H1 (cell line): Measurements from ENCODE around the gene DOCK9. TPM values are rescaled to one million over a fixed set of nuclear protein-coding genes. Genes with fewer than 3 reads are reported as not detected.

Experiments
- CTCF ChIA-PET: fragments of 300-600 bp; sonication (Branson Sonifier 250); formaldehyde crosslinking; loops from one replicate; lab custom pipeline; 2021; ENCODE audit not compliant: partially characterized antibody; lab: Charles Lee
- POLR2A ChIA-PET: fragments of 300-600 bp; sonication (Branson Sonifier 250); formaldehyde crosslinking; loops from one replicate; lab custom pipeline; 2021; ENCODE audit warnings: inconsistent platforms; ENCODE audit not compliant: partially characterized antibody; lab: Charles Lee
- DNase-seq, 2 experiments: peaks; one replicate each; pipeline versions ENCODE4 v3.0.0 to v3.0.0-alpha.2; 2010 to 2022; ENCODE audit warnings: low spot score in 2 of 2, low read depth in 1 of 2, mixed read lengths in 1 of 2
- FAIRE-seq: peaks from 2 replicates; lab custom pipeline; 2011; peaks lifted over from hg19 to GRCh38; lab: Jason Lieb, UNC
- H2AFZ ChIP-seq: 2 replicates; pipeline ENCODE4 v1.8.1; 2012; ENCODE audit warnings: low read length, inconsistent platforms
- H2AK5ac ChIP-seq: 2 replicates; pipeline ENCODE4 v1.6.1; 2013; ENCODE audit warnings: low read depth, low read length
- H2BK120ac ChIP-seq: replicated peaks from 2 replicates; pipeline ENCODE3; 2013; ENCODE audit warnings: low read depth, low read length, inconsistent platforms
- H2BK12ac ChIP-seq: 2 replicates; pipeline ENCODE4 v1.6.1; 2013; ENCODE audit warnings: low read depth, low read length
- H2BK15ac ChIP-seq: 2 replicates; pipeline ENCODE4 v1.6.1; 2013; ENCODE audit warnings: low read length
- H2BK20ac ChIP-seq: 2 replicates; pipeline ENCODE4 v1.6.1; 2013; ENCODE audit warnings: low read length
- H2BK5ac ChIP-seq: 2 replicates; pipeline ENCODE4 v1.6.1; 2013; ENCODE audit warnings: low read depth, low read length
- H3K14ac ChIP-seq: 2 replicates; pipeline ENCODE4 v1.6.1; 2013; ENCODE audit warnings: inconsistent platforms; ENCODE audit not compliant: insufficient read length
- H3K18ac ChIP-seq: 2 replicates; pipeline ENCODE4 v1.6.1; 2013; ENCODE audit warnings: low read length; ENCODE audit errors: extremely low read depth
- H3K23ac ChIP-seq: 2 replicates; pipeline ENCODE4 v1.6.1; 2013; ENCODE audit warnings: inconsistent platforms; ENCODE audit not compliant: insufficient read length
- H3K23me2 ChIP-seq: 2 replicates; pipeline ENCODE4 v1.6.1; 2013; ENCODE audit warnings: low read depth, low read length
- H3K27ac ChIP-seq: 2 replicates; pipeline ENCODE4 v1.6.1; 2011; ENCODE audit warnings: low read depth, low read length, inconsistent platforms
- H3K27me3 ChIP-seq, 4 experiments: replicated peaks in 1 of 4; 1 replicate in 1 of 4; 2 replicates in 3 of 4; pipeline versions ENCODE4 v1.6.1 to v1.8.1; 2011 to 2013; ENCODE audit warnings: low read length in 3 of 4, mild to moderate bottlenecking in 3 of 4, inconsistent platforms in 2 of 4, mixed read lengths in 2 of 4, moderate library complexity in 1 of 4; ENCODE audit not compliant: control insufficient read depth in 3 of 4, insufficient read depth in 3 of 4; ENCODE audit errors: extremely low read depth in 1 of 4
- H3K36me3 ChIP-seq, 4 experiments: 2 replicates each; pipeline versions ENCODE4 v1.6.1 to v1.8.1; 2011 to 2013; ENCODE audit warnings: mild to moderate bottlenecking in 4 of 4, low read length in 3 of 4, moderate library complexity in 2 of 4, control low read depth in 1 of 4, inconsistent platforms in 1 of 4; ENCODE audit not compliant: insufficient read depth in 4 of 4, control insufficient read depth in 2 of 4
- H3K4ac ChIP-seq: replicated peaks from 2 replicates; pipeline ENCODE3; 2013; ENCODE audit warnings: low read length, low read depth, mixed read lengths, inconsistent platforms; ENCODE audit not compliant: insufficient read length
- H3K4me1 ChIP-seq, 4 experiments: replicated peaks in 1 of 4; 1 replicate in 1 of 4; 2 replicates in 3 of 4; pipeline versions ENCODE4 v1.6.1 to v1.8.1; 2011 to 2013; ENCODE audit warnings: low read length in 3 of 4, inconsistent platforms in 2 of 4, mixed read lengths in 1 of 4; ENCODE audit not compliant: insufficient read depth in 4 of 4, control insufficient read depth in 3 of 4
- H3K4me2 ChIP-seq, 2 experiments: 2 replicates each; pipeline versions ENCODE4 v1.6.1 to v1.8.1; 2011 to 2013; ENCODE audit warnings: low read depth in 2 of 2, low read length in 2 of 2, control low read depth in 1 of 2, inconsistent platforms in 1 of 2, mild to moderate bottlenecking in 1 of 2; ENCODE audit not compliant: insufficient read depth in 1 of 2
- H3K4me3 ChIP-seq, 4 experiments: fragments of 200-600, 300-600 bp in 1 of 4; sonication (generic), shearing (Covaris generic), sonication (Bioruptor Twin) in 1 of 4; 2 replicates each; pipeline versions ENCODE4 v1.5.1 to v1.8.1; 2011 to 2016; ENCODE audit warnings: low read length in 4 of 4, low read depth in 3 of 4, control low read depth in 2 of 4, inconsistent platforms in 2 of 4, mild to moderate bottlenecking in 2 of 4, mixed read lengths in 1 of 4, moderate library complexity in 1 of 4; ENCODE audit not compliant: insufficient read depth in 2 of 4; ENCODE audit errors: extremely low read depth in 1 of 4
- H3K56ac ChIP-seq: replicated peaks from 2 replicates; pipeline ENCODE3; 2013; ENCODE audit warnings: low read depth, mild to moderate bottlenecking, mixed read lengths, low read length, inconsistent platforms; ENCODE audit not compliant: insufficient read length
- H3K79me1 ChIP-seq: 2 replicates; pipeline ENCODE4 v1.6.1; 2013; ENCODE audit warnings: low read depth, low read length, control low read depth
- H3K79me2 ChIP-seq, 2 experiments: 2 replicates each; pipeline versions ENCODE4 v1.6.1 to v1.8.1; 2012 to 2013; ENCODE audit warnings: low read length in 2 of 2, mild to moderate bottlenecking in 2 of 2, inconsistent platforms in 1 of 2; ENCODE audit not compliant: insufficient read depth in 2 of 2, control insufficient read depth in 1 of 2
- H3K9ac ChIP-seq, 4 experiments: replicated peaks in 1 of 4; 1 replicate in 1 of 4; 2 replicates in 3 of 4; pipeline versions ENCODE4 v1.6.1 to v1.8.1; 2011 to 2013; ENCODE audit warnings: low read depth in 3 of 4, low read length in 3 of 4, control low read depth in 2 of 4, mild to moderate bottlenecking in 2 of 4, moderate library complexity in 2 of 4, inconsistent platforms in 1 of 4; ENCODE audit errors: extremely low read depth in 1 of 4
- H3K9me3 ChIP-seq, 2 experiments: 2 replicates each; pipeline versions ENCODE4 v1.6.1 to v1.8.1; 2012 to 2013; ENCODE audit warnings: mild to moderate bottlenecking in 2 of 2, moderate library complexity in 2 of 2, control low read depth in 1 of 2, inconsistent platforms in 1 of 2, low read depth in 1 of 2, low read length in 1 of 2, mixed read lengths in 1 of 2; ENCODE audit not compliant: insufficient read depth in 2 of 2
- H4K20me1 ChIP-seq, 2 experiments: replicated peaks in 1 of 2; 2 replicates each; pipeline versions ENCODE3 to v1.8.1; 2011 to 2013; ENCODE audit warnings: inconsistent platforms in 2 of 2, low read length in 2 of 2, mild to moderate bottlenecking in 1 of 2; ENCODE audit not compliant: insufficient read depth in 2 of 2, control insufficient read depth in 1 of 2
- H4K5ac ChIP-seq: 2 replicates; pipeline ENCODE4 v1.6.1; 2013; ENCODE audit warnings: low read length, low read depth, mixed read lengths, inconsistent platforms; ENCODE audit not compliant: insufficient read length
- H4K8ac ChIP-seq: 2 replicates; pipeline ENCODE4 v1.8.0; 2013; ENCODE audit warnings: mild to moderate bottlenecking, moderate library complexity, low read length, inconsistent platforms; ENCODE audit not compliant: insufficient read depth; ENCODE audit errors: extremely low read depth
- H4K91ac ChIP-seq: replicated peaks from 2 replicates; pipeline ENCODE3; 2013; ENCODE audit warnings: low read length, mixed read lengths, inconsistent platforms; ENCODE audit not compliant: insufficient read length
- POU5F1 ChIP-seq: IDR thresholded peaks from 2 replicates; pipeline ENCODE4 v1.6.1; 2011; ENCODE audit warnings: low read depth, mild to moderate bottlenecking, low read length, moderate library complexity
- RBBP5 ChIP-seq: IDR thresholded peaks from 2 replicates; pipeline ENCODE4 v1.7.1; 2012; ENCODE audit warnings: low read depth, mild to moderate bottlenecking, inconsistent platforms, low read length, moderate library complexity, borderline replicate concordance
- RFX5 ChIP-seq: IDR thresholded peaks from 2 replicates; pipeline ENCODE4 v1.6.1; 2011; ENCODE audit warnings: low read depth, low read length, improper control_type of control experiment, borderline replicate concordance
- SUZ12 ChIP-seq: fragments of 200-600 bp; sonication (generic); IDR thresholded peaks from 2 replicates; pipeline ENCODE4 v1.6.1; 2012; ENCODE audit warnings: mild to moderate bottlenecking, inconsistent platforms, low read length, moderate library complexity, mixed read lengths
- TBP ChIP-seq: IDR thresholded peaks from 2 replicates; pipeline ENCODE4 v1.6.1; 2011; ENCODE audit warnings: low read depth, low read length, improper control_type of control experiment
- TEAD4 ChIP-seq: IDR thresholded peaks from 2 replicates; pipeline ENCODE4 v1.6.1; 2012; ENCODE audit warnings: low read depth, low read length, inconsistent platforms, mixed read lengths
- WGBS, 2 experiments: shearing (Covaris generic) in 1 of 2; methylation state at CpG; one replicate each; pipeline versions ENCODE4 v1.1.6 to v1.1.7; 2013 to 2015; ENCODE audit warnings: low lambda C conversion rate in 2 of 2, mixed read lengths in 2 of 2, inconsistent platforms in 1 of 2, low coverage in 1 of 2, missing lambda C conversion rate in 1 of 2; ENCODE audit not compliant: insufficient replicate concordance in 2 of 2, insufficient coverage in 1 of 2, insufficient read length in 1 of 2; ENCODE audit errors: extremely low coverage in 1 of 2, missing lambda C conversion rate in 1 of 2; 5-methylcytosine and 5-hydroxymethylcytosine counted together
- polyA plus RNA-seq, 7 experiments: library from polyadenylated mRNA; depleted of rRNA in 3 of 7; stranded (reverse) in 5 of 7; unstranded in 2 of 7; fragments of >200 nt in 5 of 7; fragments of 200-250 nt in 2 of 7; gene quantifications; 1 replicate in 5 of 7; 2 replicates in 1 of 7; 4 replicates in 1 of 7; pipeline versions ENCODE4 v1.2.1 to v1.2.3, GENCODE V29; 2011 to 2013; ENCODE audit warnings: missing spikeins in 2 of 7, mixed read lengths in 2 of 7
- total RNA-seq: library from RNA; stranded (reverse); fragmentation: NEBNext Ultra II Directional; extraction: Animal tissue kit (Norgen Biotek cat#: 25700); gene quantifications from 2 replicates; pipeline ENCODE4 v1.2.1, GENCODE V29; 2021
- TF ChIP-seq, protein P1 (sequence below): IDR thresholded peaks from 2 replicates; pipeline ENCODE4 v1.6.1; 2011; ENCODE audit warnings: low read depth, mild to moderate bottlenecking, low read length; ENCODE audit not compliant: insufficient read depth
- TF ChIP-seq, protein P2 (sequence below): IDR thresholded peaks from 2 replicates; pipeline ENCODE4 v1.6.1; 2012; ENCODE audit warnings: inconsistent platforms

The DOCK9 gene
- total and polyA plus RNA-seq, 2 of the 8 experiments (the other 6 are each of a cell fraction or from before 2014, with no cell fraction given) = 21.6 to 31.5 TPM

DNA sequence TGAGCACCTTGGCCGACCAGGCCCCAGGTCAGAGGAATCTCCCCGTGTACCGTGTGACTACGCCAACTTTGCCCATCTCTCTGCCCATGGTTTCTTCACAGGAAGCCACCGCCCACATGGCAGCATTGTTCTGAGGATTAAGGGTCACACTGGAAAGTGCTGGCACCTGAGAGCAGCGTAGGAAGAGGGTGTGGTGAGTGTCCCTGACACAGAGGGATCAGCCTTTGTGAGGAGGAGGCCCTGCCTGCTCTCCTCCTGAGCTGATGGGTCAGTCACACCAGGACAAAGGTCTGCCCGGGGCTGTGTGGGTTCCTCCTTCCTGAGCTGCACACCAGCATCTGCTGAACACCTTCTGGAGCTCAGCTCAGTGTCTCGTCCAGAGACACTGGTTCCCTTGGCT is 193.2 kb downstream of the DOCK9 start:
- no peak overlapping the region for H2AK5ac ChIP-seq
- ChIA-PET CTCF (interaction anchor here (1.0 to 4.6 kb wide), 2 partner anchors 11 to 59 kb away, joined by 3 to 22 read pairs; no protein-coding TSS in a partner anchor), POLR2A (interaction anchor here (1.3 kb wide), 1 partner anchor 18 kb away, joined by 3 read pairs; no protein-coding TSS in a partner anchor)
- FAIRE-seq = no peak
- H3K79me2 ChIP-seq = no peaks in the 10 kb centered on the region
- no peaks in the 10 kb centered on the region for H3K4me1 ChIP-seq
- no peaks in the 10 kb centered on the region; the same call in 1 of the 2 replicates for H3K23me2 ChIP-seq
- no peak overlapping the region for H4K91ac ChIP-seq
- H3K18ac ChIP-seq = no peak overlapping the region
- no peaks in the 10 kb centered on the region for H3K36me3 ChIP-seq
- no peak overlapping the region for H2BK15ac ChIP-seq
- no peak overlapping the region for H3K4me3 ChIP-seq
- no peak overlapping the region for H3K56ac ChIP-seq
- H4K8ac ChIP-seq = no peak overlapping the region
- H3K4ac ChIP-seq = no peak overlapping the region
- H4K5ac ChIP-seq = no peak overlapping the region
- WGBS, 2 experiments = 92% methylated on average over 8 of the region's 8 CpGs; no CpG with 5 or more reads in 1 of the 2 experiments
- no peak overlapping the region for H3K9ac ChIP-seq
- H3K79me1 ChIP-seq = no peaks in the 10 kb centered on the region
- DNase-seq = no peak
- no peaks in the 10 kb centered on the region for H3K27me3 ChIP-seq
- H3K23ac ChIP-seq = no peak overlapping the region
- no peak overlapping the region for H2BK20ac ChIP-seq
- H3K27ac ChIP-seq = no peak overlapping the region
- no peak overlapping the region for H2BK120ac ChIP-seq
- no peak overlapping the region for H3K4me2 ChIP-seq
- H3K9me3 ChIP-seq = no peaks in the 10 kb centered on the region
- no peak overlapping the region for H2BK5ac ChIP-seq
- H4K20me1 ChIP-seq = no peaks in the 10 kb centered on the region
- H2BK12ac ChIP-seq = no peak overlapping the region
- no peak overlapping the region for H2AFZ ChIP-seq
- H3K14ac ChIP-seq = no peak overlapping the region
- no peak for TF ChIP-seq SUZ12
- no peak for TF ChIP-seq POU5F1
- no peak for TF ChIP-seq TBP
- TF ChIP-seq RFX5 = no peak
- TF ChIP-seq, protein P1, sequence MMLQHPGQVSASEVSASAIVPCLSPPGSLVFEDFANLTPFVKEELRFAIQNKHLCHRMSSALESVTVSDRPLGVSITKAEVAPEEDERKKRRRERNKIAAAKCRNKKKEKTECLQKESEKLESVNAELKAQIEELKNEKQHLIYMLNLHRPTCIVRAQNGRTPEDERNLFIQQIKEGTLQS = no peak
- no peak for TF ChIP-seq RBBP5
- TF ChIP-seq TEAD4 = no peak
- TF ChIP-seq, protein P2, sequence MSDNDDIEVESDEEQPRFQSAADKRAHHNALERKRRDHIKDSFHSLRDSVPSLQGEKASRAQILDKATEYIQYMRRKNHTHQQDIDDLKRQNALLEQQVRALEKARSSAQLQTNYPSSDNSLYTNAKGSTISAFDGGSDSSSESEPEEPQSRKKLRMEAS = no peak
